Mesenchymal stem cell (in vitro differentiated cells and primary cell): Measurements from ENCODE around the gene KLHL17.
"Not testable (repeated sequence)": the region's sequence is repeated elsewhere in the genome, so short reads cannot be mapped to it uniquely, and the experiment has no call there.

Experiments used
- DNase-seq: peaks from one replicate; pipeline ENCODE4 v3.0.0-alpha.2; 2013
- H2AFZ ChIP-seq: one replicate; pipeline ENCODE4 v1.6.1; 2013; ENCODE audit warnings: low read depth, mild to moderate bottlenecking, control low read depth, inconsistent platforms, low read length, moderate library complexity
- H2AK5ac ChIP-seq: 2 replicates; pipeline ENCODE4 v1.6.1; 2013; ENCODE audit warnings: low read length, moderate library complexity, mild to moderate bottlenecking, inconsistent platforms; ENCODE audit not compliant: severe bottlenecking
- H2BK120ac ChIP-seq: one replicate; pipeline ENCODE4 v1.6.1; 2013; ENCODE audit warnings: low read depth, mild to moderate bottlenecking, inconsistent platforms, low read length, moderate library complexity
- H2BK12ac ChIP-seq, 2 experiments: one replicate each; pipeline ENCODE4 v1.6.1; 2013; ENCODE audit warnings: inconsistent platforms in 2 of 2, low read length in 2 of 2, mild to moderate bottlenecking in 2 of 2, moderate library complexity in 2 of 2, control low read depth in 1 of 2
- H2BK15ac ChIP-seq: one replicate; pipeline ENCODE4 v1.6.1; 2013; ENCODE audit warnings: mild to moderate bottlenecking, low read depth, inconsistent platforms; ENCODE audit not compliant: poor library complexity, severe bottlenecking
- H2BK5ac ChIP-seq: 2 replicates; pipeline ENCODE4 v1.6.1; 2013; ENCODE audit warnings: low read depth, mild to moderate bottlenecking, low read length, control low read depth, inconsistent platforms; ENCODE audit not compliant: poor library complexity, severe bottlenecking
- H3K14ac ChIP-seq, 2 experiments: one replicate each; pipeline ENCODE4 v1.6.1; 2013; ENCODE audit warnings: inconsistent platforms in 2 of 2, low read length in 2 of 2, control low read depth in 1 of 2, mild to moderate bottlenecking in 1 of 2, moderate library complexity in 1 of 2
- H3K18ac ChIP-seq, 2 experiments: one replicate each; pipeline ENCODE4 v1.6.1; 2013; ENCODE audit warnings: inconsistent platforms in 2 of 2, low read length in 2 of 2, control low read depth in 1 of 2, low read depth in 1 of 2, mild to moderate bottlenecking in 1 of 2
- H3K23ac ChIP-seq, 2 experiments: one replicate each; pipeline ENCODE4 v1.6.1; 2013; ENCODE audit warnings: inconsistent platforms in 2 of 2, low read length in 2 of 2, mild to moderate bottlenecking in 2 of 2, moderate library complexity in 2 of 2, control low read depth in 1 of 2
- H3K27ac ChIP-seq: 2 replicates; pipeline ENCODE4 v1.5.1; 2013; ENCODE audit warnings: mild to moderate bottlenecking, moderate library complexity, low read length, control low read depth, inconsistent platforms; ENCODE audit not compliant: poor library complexity, severe bottlenecking
- H3K27me3 ChIP-seq, 2 experiments: 2 replicates each; pipeline versions ENCODE4 v1.6.1 to v1.7.0; 2013; ENCODE audit warnings: low read length in 2 of 2, mild to moderate bottlenecking in 2 of 2, moderate library complexity in 2 of 2, control low read depth in 1 of 2, inconsistent platforms in 1 of 2; ENCODE audit not compliant: control insufficient read depth in 1 of 2, insufficient read depth in 1 of 2
- H3K36me3 ChIP-seq, 2 experiments: 2 replicates each; pipeline versions ENCODE4 v1.6.1 to v1.7.0; 2013; ENCODE audit warnings: low read length in 2 of 2, control low read depth in 1 of 2, inconsistent platforms in 1 of 2, low read depth in 1 of 2, mild to moderate bottlenecking in 1 of 2; ENCODE audit not compliant: insufficient read depth in 2 of 2, control insufficient read depth in 1 of 2
- H3K4ac ChIP-seq, 2 experiments: one replicate each; pipeline ENCODE4 v1.6.1; 2013; ENCODE audit warnings: inconsistent platforms in 2 of 2, low read length in 2 of 2, mild to moderate bottlenecking in 2 of 2, moderate library complexity in 2 of 2, control low read depth in 1 of 2, low read depth in 1 of 2
- H3K4me1 ChIP-seq: 2 replicates; pipeline ENCODE4 v1.6.1; 2013; ENCODE audit warnings: low read depth, low read length, control low read depth; ENCODE audit not compliant: control insufficient read depth, insufficient read depth
- H3K4me2 ChIP-seq: 2 replicates; pipeline ENCODE4 v1.6.1; 2013; ENCODE audit warnings: low read length, mild to moderate bottlenecking, inconsistent platforms; ENCODE audit not compliant: poor library complexity, severe bottlenecking
- H3K4me3 ChIP-seq, 2 experiments: 2 replicates each; pipeline versions ENCODE4 v1.5.1 to v1.7.0; 2013; ENCODE audit warnings: low read length in 2 of 2, mild to moderate bottlenecking in 2 of 2, control low read depth in 1 of 2, low read depth in 1 of 2; ENCODE audit not compliant: insufficient read depth in 1 of 2
- H3K79me1 ChIP-seq: replicated peaks from 2 replicates; pipeline ENCODE4 v1.6.1; 2013; ENCODE audit warnings: mild to moderate bottlenecking, control low read depth, low read length, inconsistent platforms; ENCODE audit not compliant: poor library complexity, severe bottlenecking
- H3K9ac ChIP-seq: 2 replicates; pipeline ENCODE4 v1.7.0; 2013; ENCODE audit warnings: mild to moderate bottlenecking, low read length, moderate library complexity
- H3K9me3 ChIP-seq: 2 replicates; pipeline ENCODE4 v1.7.0; 2013; ENCODE audit warnings: mild to moderate bottlenecking, low read length; ENCODE audit not compliant: control insufficient read depth
- H4K8ac ChIP-seq: one replicate; pipeline ENCODE4 v1.6.1; 2013; ENCODE audit warnings: inconsistent platforms, mild to moderate bottlenecking, low read length, moderate library complexity
- H4K91ac ChIP-seq: one replicate; pipeline ENCODE4 v1.6.1; 2013; ENCODE audit warnings: mild to moderate bottlenecking, low read length, inconsistent platforms
- WGBS: methylation state at CpG from one replicate; pipeline ENCODE4 v1.1.7; 2013; ENCODE audit warnings: mixed read lengths; 5-methylcytosine and 5-hydroxymethylcytosine counted together

KLHL17 gene

GRCh38 chr1:1012736-1013104, 52.3 kb downstream of the KLHL17 start:
- H3K36me3 ChIP-seq, H3K9me3 ChIP-seq, H2AFZ ChIP-seq, H4K91ac ChIP-seq, H3K23ac ChIP-seq, DNase-seq, H2AK5ac ChIP-seq, H3K4ac ChIP-seq, H2BK15ac ChIP-seq, H3K27me3 ChIP-seq, H3K14ac ChIP-seq, H3K18ac ChIP-seq, H2BK5ac ChIP-seq: not testable (repeated sequence)
- Histone ChIP-seq H2BK12ac (peak overlapping the region in 1 of 2 experiments; percentile 3), H4K8ac (peak overlapping the region; percentile 35), H3K4me2 (peak overlapping the region; percentile 95), H2BK120ac (peak overlapping the region; percentile 79), H3K27ac (peak overlapping the region; percentile 75), H3K79me1 (peaks cover 17% of the 10 kb centered on the region), H3K9ac (peak overlapping the region; percentile 95), H3K4me1 (peaks cover 16% of the 10 kb centered on the region), H3K4me3 (peak overlapping the region in 1 of 2 experiments; percentile 98)
- 79% methylated on average over 12 of the region's 13 CpGs for WGBS

- peak; percentile 92 for DNase-seq
- H2BK5ac ChIP-seq, result no peak within 1 kb of the TSS
- peak within 1 kb of the TSS; percentile 65 to 98 for H3K4me3 ChIP-seq
- peak within 1 kb of the TSS in 1 of 2 experiments; percentile 96 for H3K14ac ChIP-seq
- peak within 1 kb of the TSS; percentile 90 to 98 for H3K18ac ChIP-seq
- H2BK12ac ChIP-seq, result peak within 1 kb of the TSS; percentile 80 to 96
- H2BK120ac ChIP-seq, result peak within 1 kb of the TSS; percentile 79
- peak within 1 kb of the TSS; percentile 98 for H4K8ac ChIP-seq
- H3K27me3 ChIP-seq, result no peaks in the 10 kb centered on the region
- H3K79me1 ChIP-seq, result peaks cover 17% of the 10 kb centered on the region
- peak within 1 kb of the TSS; percentile 75 for H3K27ac ChIP-seq
- H2AK5ac ChIP-seq, result peak within 1 kb of the TSS; percentile 25
- H3K9ac ChIP-seq, result peak within 1 kb of the TSS; percentile 95
- peaks cover 16% of the 10 kb centered on the region for H3K4me1 ChIP-seq
- WGBS, result 10% methylated on average over 29 of the region's 30 CpGs
- H2BK15ac ChIP-seq, result peak within 1 kb of the TSS; percentile 67
- H3K23ac ChIP-seq, result peak within 1 kb of the TSS in 1 of 2 experiments; percentile 92
- H2AFZ ChIP-seq, result peak within 1 kb of the TSS; percentile 48
- H3K9me3 ChIP-seq, result no peaks in the 10 kb centered on the region
- H3K4ac ChIP-seq, result peak within 1 kb of the TSS; percentile 88 to 95
- peak within 1 kb of the TSS; percentile 95 for H3K4me2 ChIP-seq
- peaks cover 0 to 5% of the 10 kb centered on the region in 2 experiments for H3K36me3 ChIP-seq
- peak within 1 kb of the TSS; percentile 99 for H4K91ac ChIP-seq
These were observed 52.9 kb downstream of the KLHL17 start, which contains the start of gene ISG15 for GRCh38 chr1:1013105-1013921. Gene ISG15, plus strand, starts transcription at chr1:1013497. Its CDS starts 77 bp downstream, at chr1:1013574.

GRCh38 chr1:1013922-1014648, 53.7 kb downstream of the KLHL17 start:
- Histone ChIP-seq H3K27ac (no peak overlapping the region), H3K4me2 (peak overlapping the region; percentile 95), H2AFZ (peak overlapping the region; percentile 48), H3K14ac (peak overlapping the region in 1 of 2 experiments; percentile 96), H3K4me1 (peaks cover 19% of the 10 kb centered on the region), H4K91ac (peak overlapping the region; percentile 99), H3K4ac (peak overlapping the region; percentile 88 to 95), H3K9me3 (no peaks in the 10 kb centered on the region), H3K23ac (peak overlapping the region in 1 of 2 experiments; percentile 92), H2BK15ac (no peak overlapping the region), H3K9ac (peak overlapping the region; percentile 95), H2AK5ac (peak overlapping the region; percentile 25), H3K79me1 (peaks cover 17% of the 10 kb centered on the region), H2BK120ac (no peak overlapping the region), H2BK5ac (no peak overlapping the region), H3K36me3 (peaks cover 0 to 5% of the 10 kb centered on the region in 2 experiments), H3K4me3 (peak overlapping the region; percentile 65 to 98), H4K8ac (peak overlapping the region; percentile 98), H3K18ac (peak overlapping the region; percentile 90 to 98), H3K27me3 (no peaks in the 10 kb centered on the region), H2BK12ac (peak overlapping the region; percentile 80 to 96)
- DNase-seq, result peak; percentile 14
- WGBS, result 80% methylated on average over 40 of the region's 41 CpGs
